ENCODE results near the gene MAPK8IP2. TPM values are rescaled to one million over a fixed set of nuclear protein-coding genes. Genes with fewer than 3 reads are reported as not detected.

MAPK8IP2 gene
- polyA plus RNA-seq, 1 of the 3 experiments (the other 2 are of a cell fraction): 2.7 TPM

Other genes starting within 250 kb of the MAPK8IP2 start
- 24.2 and 29.1 TPM in 2 replicates for gene SBF1, start 125.8 kb upstream of the MAPK8IP2 start, polyA plus RNA-seq (2012; rRNA removed)
- gene ADM2, start 119.2 kb upstream of the MAPK8IP2 start, polyA plus RNA-seq (2012; rRNA removed): 0.49 and 0.61 TPM in 2 replicates
- gene MIOX, start 113.9 kb upstream of the MAPK8IP2 start, polyA plus RNA-seq (2012; rRNA removed): 0.05 and 0.06 TPM in 2 replicates
- 34.3 and 42.8 TPM in 2 replicates for gene LMF2, start 93.1 kb upstream of the MAPK8IP2 start, polyA plus RNA-seq (2012; rRNA removed)
- 21.1 and 22.4 TPM in 2 replicates for gene NCAPH2, start 92.6 kb upstream of the MAPK8IP2 start, polyA plus RNA-seq (2012; rRNA removed)
- 3.2 and 4.0 TPM in 2 replicates for gene SCO2, start 75.2 kb upstream of the MAPK8IP2 start, polyA plus RNA-seq (2012; rRNA removed)
- gene TYMP, start 70.8 kb upstream of the MAPK8IP2 start, polyA plus RNA-seq (2012; rRNA removed): 1.1 and 1.7 TPM in 2 replicates
- gene KLHDC7B, start 54.9 kb upstream of the MAPK8IP2 start, polyA plus RNA-seq (2012; rRNA removed): 0.03 and 0.07 TPM in 2 replicates
- gene SYCE3, start 37.9 kb upstream of the MAPK8IP2 start, polyA plus RNA-seq (2012; rRNA removed): 2.1 and 3.6 TPM in 2 replicates
- 33.2 and 40.4 TPM in 2 replicates for gene CPT1B, start 22.4 kb upstream of the MAPK8IP2 start, polyA plus RNA-seq (2012; rRNA removed)
- gene CHKB, start 17.9 kb upstream of the MAPK8IP2 start, polyA plus RNA-seq (2012; rRNA removed): 39.6 and 57.4 TPM in 2 replicates
- gene ARSA, start 27.4 kb downstream of the MAPK8IP2 start, polyA plus RNA-seq (2012; rRNA removed): 34.2 and 34.4 TPM in 2 replicates
- gene SHANK3, start 72.0 kb downstream of the MAPK8IP2 start, polyA plus RNA-seq (2012; rRNA removed): 0.88 and 1.5 TPM in 2 replicates
- gene ACR, start 137.4 kb downstream of the MAPK8IP2 start, polyA plus RNA-seq (2012; rRNA removed): 0.08 and 0.15 TPM in 2 replicates
- 61.7 and 72.9 TPM in 2 replicates for gene RABL2B, start 182.8 kb downstream of the MAPK8IP2 start, polyA plus RNA-seq (2012; rRNA removed)